ENCODE results near the gene ZSWIM8. TPM values are rescaled to one million over a fixed set of nuclear protein-coding genes. Genes with fewer than 3 reads are reported as not detected.

Gene ZSWIM8
- total and polyA plus RNA-seq, 2 donors (not counting 1 experiment from before 2014, with no cell fraction given): 110 to 147 TPM

GRCh38 chr10:73768881-73769280 is 16.5 kb upstream of the ZSWIM8 start:
- Histone ChIP-seq H3K79me2 (ENCODE audit: control insufficient read depth, insufficient read depth, low read length) (peaks cover 15% of the 10 kb centered on the region), H3K36me3 (replicated peaks in 1 of 2; ENCODE audit: control extremely low read depth in 1 of 2, control insufficient read depth in 1 of 2, extremely low read depth in 1 of 2, insufficient read depth in 2 of 2, low read length in 1 of 2) (peaks cover 6 to 64% of the 10 kb centered on the region in 2 experiments)

More at GRCh38 chr10:73768881-73769280, 16.5 kb upstream of the ZSWIM8 start:
- Mint-ChIP-seq H3K4me1 (peaks cover 42% of the 10 kb centered on the region), H3K27me3 (no peaks in the 10 kb centered on the region), H3K4me3 (peak overlapping the region; percentile 44), H3K27ac (peak overlapping the region; percentile 76), H3K9me3 (ENCODE audit: insufficient read depth) (no peaks in the 10 kb centered on the region)
- peak; percentile 26 for ATAC-seq (ENCODE audit: low read depth)
- H3K4me2 ChIP-seq (replicated peaks; ENCODE audit: low read depth, low read length, poor library complexity, severe bottlenecking): peak overlapping the region; percentile 15
- intact Hi-C loops (cut with micrococcal nuclease): no loop called here
- WGBS (ENCODE audit: insufficient coverage): 76% methylated on average over 9 of the region's 11 CpGs
- peaks cover 6% of the 10 kb centered on the region for H4K20me1 ChIP-seq (ENCODE audit: control insufficient read depth, insufficient read depth, low read length, poor library complexity, severe bottlenecking)
- H3K27me3 ChIP-seq (replicated peaks in 1 of 4; ENCODE audit: control extremely low read depth in 1 of 4, control insufficient read depth in 3 of 4, insufficient read depth in 4 of 4, low read length in 3 of 4): no peaks in the 10 kb centered on the region
- no peaks in the 10 kb centered on the region for H3K9me3 ChIP-seq (ENCODE audit: control extremely low read depth in 1 of 3, control insufficient read depth in 2 of 3, insufficient read depth in 1 of 3, low read length in 2 of 3)
- no peak overlapping the region for H3K4me3 ChIP-seq (ENCODE audit: control extremely low read depth in 1 of 5, extremely low read depth in 1 of 5, insufficient read depth in 1 of 5, low read depth in 2 of 5, low read length in 4 of 5)
- no peak overlapping the region for H2AFZ ChIP-seq (ENCODE audit: insufficient read depth, low read depth, low read length, poor library complexity, severe bottlenecking)
- ChIA-PET CTCF (interaction anchor here (1.0 to 2.4 kb wide), 6 partner anchors 9 to 173 kb away, joined by 3 to 10 read pairs (median 4); partner anchors contain the start of genes CHCHD1 and SEC24C), POLR2A (interaction anchor here (1.2 to 1.4 kb wide), 4 partner anchors 13 to 25 kb away, joined by 4 to 6 read pairs (median 4); partner anchors contain the start of genes CHCHD1, SEC24C and ZSWIM8)
- H3K4me1 ChIP-seq (ENCODE audit: control insufficient read depth in 2 of 2, insufficient read depth in 2 of 2, low read length in 2 of 2): peaks cover 16 to 31% of the 10 kb centered on the region in 2 donors
- H3K9ac ChIP-seq (ENCODE audit: low read length): no peak overlapping the region
- TF ChIP-seq CTCF (IDR thresholded peaks at IDR 0.05): peak; percentile 51
- TF ChIP-seq EZH2 (IDR thresholded peaks at IDR 0.05; ENCODE audit: borderline replicate concordance, insufficient read depth, low read depth, low read length, poor library complexity, severe bottlenecking): no peak
- H3K27ac ChIP-seq (ENCODE audit: low read length in 2 of 2): peak overlapping the region in 1 of 2 donors; percentile 8
- peak; percentile 65 for DNase-seq

All from B cell (primary cell).